HUES6 (cell line): ENCODE measurements around the gene SLC6A19.

ENCODE experiments used
- H3K27ac ChIP-seq: 2 replicates; pipeline ENCODE4 v1.7.0; 2013; ENCODE audit warnings: low read depth, mild to moderate bottlenecking, low read length, inconsistent platforms
- H3K27me3 ChIP-seq: 2 replicates; pipeline ENCODE4 v1.6.1; 2013; ENCODE audit warnings: low read length; ENCODE audit not compliant: control insufficient read depth, insufficient read depth
- H3K36me3 ChIP-seq: 2 replicates; pipeline ENCODE4 v1.6.1; 2013; ENCODE audit warnings: low read length; ENCODE audit not compliant: control insufficient read depth, insufficient read depth
- H3K4me1 ChIP-seq: 2 replicates; pipeline ENCODE4 v1.6.1; 2013; ENCODE audit warnings: low read length; ENCODE audit not compliant: control insufficient read depth, insufficient read depth
- H3K4me3 ChIP-seq: 2 replicates; pipeline ENCODE4 v1.5.1; 2013; ENCODE audit warnings: low read depth, low read length
- H3K9ac ChIP-seq: one replicate; pipeline ENCODE4 v1.6.1; 2013; ENCODE audit warnings: mild to moderate bottlenecking, low read length
- H3K9me3 ChIP-seq: 2 replicates; pipeline ENCODE4 v1.6.1; 2013; ENCODE audit warnings: low read depth, low read length; ENCODE audit not compliant: control insufficient read depth, insufficient read depth

SLC6A19 gene

GRCh38 chr5:1182633-1183423, 18.6 kb upstream of the SLC6A19 start:
- Histone ChIP-seq H3K27ac (no peak overlapping the region), H3K9me3 (no peaks in the 10 kb centered on the region), H3K4me1 (peaks cover 7% of the 10 kb centered on the region; the same call in 1 of the 2 replicates), H3K4me3 (no peak overlapping the region), H3K27me3 (no peaks in the 10 kb centered on the region), H3K9ac (no peak overlapping the region), H3K36me3 (no peaks in the 10 kb centered on the region)

- no peaks in the 10 kb centered on the region for H3K9me3 ChIP-seq
- H3K4me3 ChIP-seq, result no peak overlapping the region
- H3K4me1 ChIP-seq, result peaks cover 7% of the 10 kb centered on the region; the same call in 1 of the 2 replicates
- no peaks in the 10 kb centered on the region for H3K27me3 ChIP-seq
- H3K36me3 ChIP-seq, result no peaks in the 10 kb centered on the region
- no peak overlapping the region for H3K27ac ChIP-seq
- no peak overlapping the region for H3K9ac ChIP-seq
Observed at GRCh38 chr5:1183424-1184162, 17.8 kb upstream of the SLC6A19 start.

GRCh38 chr5:1184163-1184470, 17.3 kb upstream of the SLC6A19 start:
- H3K36me3 ChIP-seq, result no peaks in the 10 kb centered on the region
- no peak overlapping the region for H3K9ac ChIP-seq
- H3K4me1 ChIP-seq, result peaks cover 7% of the 10 kb centered on the region; the same call in 1 of the 2 replicates
- H3K9me3 ChIP-seq, result no peaks in the 10 kb centered on the region
- H3K27ac ChIP-seq, result no peak overlapping the region
- no peaks in the 10 kb centered on the region for H3K27me3 ChIP-seq
- H3K4me3 ChIP-seq, result no peak overlapping the region

GRCh38 chr5:1184481-1184880, 16.9 kb upstream of the SLC6A19 start:
- Histone ChIP-seq H3K27ac (no peak overlapping the region), H3K4me3 (no peak overlapping the region), H3K9me3 (no peaks in the 10 kb centered on the region), H3K9ac (no peak overlapping the region), H3K4me1 (peaks cover 7% of the 10 kb centered on the region; the same call in 1 of the 2 replicates), H3K27me3 (no peaks in the 10 kb centered on the region), H3K36me3 (no peaks in the 10 kb centered on the region)

GRCh38 chr5:1185038-1185627, 16.3 kb upstream of the SLC6A19 start:
- Histone ChIP-seq H3K4me1 (peaks cover 7% of the 10 kb centered on the region; the same call in 1 of the 2 replicates), H3K27ac (no peak overlapping the region), H3K27me3 (no peaks in the 10 kb centered on the region)

GRCh38 chr5:1185629-1186350, 15.6 kb upstream of the SLC6A19 start:
- Histone ChIP-seq H3K27ac (no peak overlapping the region), H3K4me3 (no peak overlapping the region), H3K4me1 (peaks cover 7% of the 10 kb centered on the region; the same call in 1 of the 2 replicates), H3K9ac (no peak overlapping the region), H3K27me3 (no peaks in the 10 kb centered on the region), H3K36me3 (no peaks in the 10 kb centered on the region), H3K9me3 (no peaks in the 10 kb centered on the region)

More at GRCh38 chr5:1185038-1185627, 16.3 kb upstream of the SLC6A19 start:
- Histone ChIP-seq H3K4me3 (no peak overlapping the region), H3K9ac (no peak overlapping the region), H3K9me3 (no peaks in the 10 kb centered on the region), H3K36me3 (no peaks in the 10 kb centered on the region)

- no peaks in the 10 kb centered on the region for H3K27me3 ChIP-seq
- H3K36me3 ChIP-seq, result no peaks in the 10 kb centered on the region
- H3K27ac ChIP-seq, result no peak overlapping the region
- H3K9me3 ChIP-seq, result no peaks in the 10 kb centered on the region
- H3K9ac ChIP-seq, result no peak overlapping the region
- no peak overlapping the region for H3K4me3 ChIP-seq
- H3K4me1 ChIP-seq, result peaks cover 7% of the 10 kb centered on the region; the same call in 1 of the 2 replicates
Observed at GRCh38 chr5:1186351-1187233, 14.8 kb upstream of the SLC6A19 start.

GRCh38 chr5:1187234-1187949, 14.0 kb upstream of the SLC6A19 start:
- H3K9ac ChIP-seq, result no peak overlapping the region
- no peak overlapping the region for H3K4me3 ChIP-seq
- no peak overlapping the region for H3K27ac ChIP-seq
- peaks cover 7% of the 10 kb centered on the region; the same call in 1 of the 2 replicates for H3K4me1 ChIP-seq
- no peaks in the 10 kb centered on the region for H3K36me3 ChIP-seq
- peaks cover 5% of the 10 kb centered on the region; the same call in 1 of the 2 replicates for H3K27me3 ChIP-seq
- H3K9me3 ChIP-seq, result no peaks in the 10 kb centered on the region

- Histone ChIP-seq H3K4me1 (peaks cover 7% of the 10 kb centered on the region; the same call in 1 of the 2 replicates), H3K36me3 (no peaks in the 10 kb centered on the region), H3K27ac (no peak overlapping the region), H3K9me3 (no peaks in the 10 kb centered on the region), H3K27me3 (peaks cover 8% of the 10 kb centered on the region; the same call in 1 of the 2 replicates), H3K4me3 (no peak overlapping the region), H3K9ac (no peak overlapping the region)
Observed at GRCh38 chr5:1187950-1188334, 13.5 kb upstream of the SLC6A19 start.
